NCI-H82 (cell line): ENCODE data around the gene GALNTL6.
"Not testable (repeated sequence)": the region's sequence is repeated elsewhere in the genome, so short reads cannot be mapped to it uniquely, and the experiment has no call there.

Experiments used
- DNase-seq: peaks from one replicate; lab custom pipeline; 2025; lab: John Stamatoyannopoulos, UW

Gene GALNTL6

GRCh38 chr4:172404676-172405075 is 591.5 kb downstream of the GALNTL6 start:
- DNase-seq: no peak

GRCh38 chr4:172410363-172410762 is 597.2 kb downstream of the GALNTL6 start:
- DNase-seq: no peak

DNA sequence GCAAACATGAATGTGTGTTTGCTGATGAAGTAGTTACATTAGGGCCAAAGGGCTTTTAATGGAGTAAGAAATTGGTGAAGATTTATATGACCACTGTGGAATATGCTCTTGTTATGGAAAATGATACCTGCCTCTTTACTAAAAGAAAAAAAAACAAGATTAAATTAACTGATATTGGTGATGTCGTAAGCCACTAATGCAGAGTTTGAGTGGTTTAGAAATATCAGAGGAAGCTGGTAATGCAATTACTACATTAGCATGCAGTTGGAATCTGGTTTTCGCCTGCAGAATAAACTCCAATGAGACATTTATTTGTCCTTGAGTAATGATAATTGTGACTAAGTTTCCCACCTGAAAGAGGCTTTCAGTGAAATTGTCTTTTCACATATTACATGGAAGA is 597.9 kb downstream of the GALNTL6 start:
- no peak for DNase-seq

- DNase-seq: peak; percentile 1
These were observed 599.8 kb downstream of the GALNTL6 start for GRCh38 chr4:172412851-172413580.

DNA sequence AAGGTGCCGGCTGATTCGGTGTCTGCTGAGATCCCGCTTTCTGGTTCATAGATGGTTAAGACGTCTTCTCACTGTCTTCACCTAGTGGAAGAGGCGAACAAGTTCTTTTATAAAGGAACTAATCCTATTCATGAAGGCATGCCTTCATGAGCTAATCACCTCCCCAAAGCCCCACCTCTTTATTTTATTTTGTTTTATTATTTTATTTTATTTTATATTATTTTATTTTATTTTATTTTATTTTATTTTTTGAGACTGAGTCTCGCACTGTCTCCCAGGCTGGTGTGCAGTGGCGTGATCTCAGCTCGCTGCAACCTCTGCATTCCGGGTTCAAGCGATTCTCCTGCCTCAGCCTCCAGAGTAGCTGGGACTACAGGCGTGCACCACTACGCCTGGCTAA is 615.8 kb downstream of the GALNTL6 start:
- not testable (repeated sequence) for DNase-seq

DNA sequence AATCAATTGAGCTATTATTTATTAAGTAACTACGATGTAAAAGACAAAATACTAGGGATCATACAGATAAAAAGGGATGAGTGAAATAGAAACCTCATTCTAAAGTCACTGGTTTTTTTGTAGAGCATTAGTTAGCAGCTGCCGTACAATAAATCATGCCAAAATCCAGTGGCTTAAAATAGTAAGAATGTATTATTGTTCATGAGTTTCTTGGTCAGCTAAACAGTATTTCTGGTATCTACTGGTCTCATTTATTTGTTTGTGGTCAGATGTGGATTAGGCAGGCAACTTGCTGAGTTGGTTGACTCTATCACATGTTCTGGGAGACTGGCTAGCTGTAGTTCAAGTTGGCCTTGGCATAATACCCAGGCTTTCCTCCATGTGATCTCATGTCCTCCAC is 667.3 kb downstream of the GALNTL6 start:
- DNase-seq: no peak

DNA sequence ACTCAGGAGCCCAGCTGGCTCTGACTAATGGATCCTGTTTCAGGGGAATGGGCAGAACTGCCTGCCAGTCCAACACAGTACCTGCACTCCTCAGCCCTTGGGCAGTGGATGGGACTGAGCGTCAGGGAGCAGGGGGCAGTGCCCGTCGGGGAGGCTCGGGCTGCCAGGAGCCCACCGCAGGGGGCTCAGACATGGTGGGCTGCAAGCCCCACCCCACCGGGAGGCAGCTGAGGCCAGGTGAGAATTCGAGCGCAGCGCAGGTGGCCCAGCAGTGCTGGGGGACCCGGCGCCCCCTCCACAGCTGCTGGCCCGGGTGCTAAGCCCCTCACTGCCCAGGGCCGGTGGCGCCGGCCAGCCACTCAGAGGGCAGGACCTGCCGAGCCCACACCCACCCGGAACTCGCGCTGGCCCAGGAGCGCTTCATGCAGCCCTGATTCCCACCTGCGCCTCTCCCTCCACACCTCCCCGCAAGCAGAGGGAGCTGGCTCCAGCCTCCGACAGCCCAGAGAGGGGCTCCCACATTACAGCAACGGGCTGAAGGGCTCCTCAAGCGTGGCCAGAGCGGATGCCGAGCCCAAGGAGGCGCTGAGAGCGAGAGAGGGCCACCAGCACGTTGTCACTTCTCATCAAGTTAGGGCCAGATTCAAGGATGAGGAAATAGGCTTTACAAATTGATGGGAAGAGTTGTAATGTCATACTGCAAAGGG is 668.8 kb downstream of the GALNTL6 start:
- no peak for DNase-seq

GRCh38 chr4:172485007-172485406 is 671.8 kb downstream of the GALNTL6 start:
- no peak for DNase-seq

DNA sequence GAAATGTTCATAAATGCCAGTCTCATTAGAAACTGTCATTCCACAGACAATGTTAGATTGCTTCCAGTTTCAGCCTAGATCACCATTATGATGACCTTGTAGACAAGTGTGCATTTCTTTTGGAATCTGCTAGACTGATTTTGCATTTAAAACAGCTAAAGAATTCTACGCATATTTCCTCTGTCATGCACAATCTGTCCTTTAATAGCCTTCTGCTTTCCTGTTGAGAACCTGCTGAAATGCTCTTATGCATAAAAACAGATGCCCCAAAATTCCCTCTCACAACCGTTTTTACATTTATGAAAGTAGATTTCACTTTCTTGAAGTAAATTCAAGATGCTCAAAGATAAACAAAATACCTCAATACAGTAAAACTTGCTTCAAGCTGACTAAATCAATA is 673.3 kb downstream of the GALNTL6 start:
- no peak for DNase-seq

GRCh38 chr4:172489861-172490260 is 676.7 kb downstream of the GALNTL6 start:
- DNase-seq: no peak

GRCh38 chr4:172495769-172496168 is 682.6 kb downstream of the GALNTL6 start:
- DNase-seq: no peak

- no peak for DNase-seq
These were observed 684.1 kb downstream of the GALNTL6 start for GRCh38 chr4:172497321-172497720.

DNA sequence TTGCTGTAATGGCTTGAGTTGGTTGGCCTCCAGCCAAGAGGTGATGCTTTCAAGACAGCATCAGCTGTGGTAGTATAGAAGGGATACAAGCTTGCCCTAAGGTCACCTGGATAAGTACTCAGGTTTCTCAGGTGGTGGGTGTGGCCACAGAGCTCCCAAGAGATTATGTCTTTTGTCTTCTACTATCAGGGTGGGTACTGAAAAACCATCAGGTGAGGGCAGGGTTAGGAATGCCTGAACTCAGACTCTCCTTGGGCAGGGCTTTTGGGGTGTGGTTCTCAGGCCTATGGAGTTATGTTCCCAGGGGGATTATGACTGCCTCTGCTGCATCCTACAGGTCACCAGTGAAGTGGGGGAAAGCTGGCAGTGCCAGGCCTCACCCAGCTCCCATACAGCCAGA is 700.8 kb downstream of the GALNTL6 start:
- no peak for DNase-seq

DNA sequence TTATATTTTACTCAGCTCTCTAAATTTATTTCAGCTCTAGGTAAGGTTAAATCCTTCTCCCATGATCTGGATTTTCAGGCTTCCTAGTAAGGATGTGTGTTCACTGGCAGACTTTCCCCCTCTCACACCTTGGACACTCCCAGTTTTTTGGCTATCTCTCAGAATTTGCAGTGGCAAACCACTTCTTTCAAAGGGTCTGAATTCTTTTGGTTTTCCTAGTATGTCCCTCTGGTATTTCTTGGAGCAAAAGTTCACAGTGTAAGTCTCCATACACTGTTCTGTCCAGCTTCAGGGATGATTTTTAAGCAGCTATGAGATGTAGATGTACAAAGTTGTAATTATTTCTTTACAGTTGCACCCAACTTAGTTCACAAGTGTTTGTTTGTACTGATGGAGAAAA is 701.6 kb downstream of the GALNTL6 start:
- no peak for DNase-seq

GRCh38 chr4:172515266-172515879 is 702.2 kb downstream of the GALNTL6 start:
- peak; percentile 36 for DNase-seq

- DNase-seq: no peak
These were observed 704.2 kb downstream of the GALNTL6 start for GRCh38 chr4:172517391-172517790.

- DNase-seq: no peak
These were observed 708.0 kb downstream of the GALNTL6 start for GRCh38 chr4:172521248-172521647.

DNA sequence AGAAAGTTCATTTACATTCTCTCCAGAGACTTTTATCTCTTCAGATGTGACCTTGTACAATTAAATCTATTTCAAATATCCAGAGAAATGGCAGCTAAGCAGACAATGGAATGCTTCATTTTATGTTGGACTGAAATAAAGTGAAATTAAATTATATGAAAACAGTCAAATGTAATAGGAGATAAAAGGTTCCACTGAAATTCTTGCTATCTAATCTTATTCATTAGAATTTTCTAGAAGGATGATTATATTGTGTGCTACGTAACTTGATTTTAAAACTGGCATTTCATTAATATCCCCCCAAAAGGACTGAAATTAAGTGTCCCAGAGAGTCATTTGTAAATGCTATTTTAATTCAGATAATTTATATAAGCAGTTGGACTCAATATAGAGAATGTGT is 708.5 kb downstream of the GALNTL6 start:
- no peak for DNase-seq

GRCh38 chr4:172543249-172543648 is 730.0 kb downstream of the GALNTL6 start:
- no peak for DNase-seq

GRCh38 chr4:172546782-172547181 is 733.6 kb downstream of the GALNTL6 start:
- no peak for DNase-seq

GRCh38 chr4:172547724-172548123 is 734.5 kb downstream of the GALNTL6 start:
- DNase-seq: peak; percentile 1

DNA sequence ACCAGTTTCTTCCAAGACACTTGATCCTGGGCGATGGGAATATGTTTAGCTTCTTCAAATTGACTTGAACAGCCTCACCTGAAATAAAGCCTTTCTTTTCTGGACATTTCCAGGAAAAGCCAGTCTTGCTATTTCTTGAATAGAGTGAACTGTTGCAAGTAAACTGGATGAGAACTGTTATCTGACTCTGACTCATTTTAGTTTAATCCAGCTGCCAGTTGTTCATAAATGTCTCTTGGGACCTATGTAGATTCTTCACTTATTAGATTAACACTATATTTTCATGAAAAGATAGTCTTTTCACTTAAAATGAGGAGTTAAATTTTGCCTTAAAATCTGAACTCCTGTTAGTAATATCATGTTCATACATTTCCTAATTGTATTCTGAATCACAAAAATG is 740.0 kb downstream of the GALNTL6 start:
- no peak for DNase-seq

DNA sequence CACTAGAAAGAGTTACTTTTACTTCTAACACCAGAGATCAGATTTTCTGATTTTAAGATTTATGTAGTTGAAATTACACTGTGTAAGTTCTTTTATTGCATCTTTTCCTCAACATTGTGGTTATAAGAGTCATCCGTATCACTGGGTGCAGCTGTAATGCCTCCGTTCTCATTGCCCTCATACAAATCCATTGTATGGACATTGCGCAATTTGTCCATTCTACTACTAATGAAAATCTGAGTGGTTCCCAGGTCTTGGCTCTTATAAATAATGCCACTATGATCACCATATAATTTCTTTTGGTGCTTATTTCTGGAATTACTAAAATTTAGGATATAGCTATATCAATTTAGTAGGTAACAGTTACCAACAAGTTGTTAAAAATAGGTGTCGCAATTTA is 741.4 kb downstream of the GALNTL6 start:
- no peak for DNase-seq
